Progenitor cell of endocrine pancreas (in vitro differentiated cells): ENCODE results near the gene PDE11A. TPM values are rescaled to one million over a fixed set of nuclear protein-coding genes. Genes with fewer than 3 reads are reported as not detected.

ENCODE experiments used
- DNase-seq: peaks from one replicate; pipeline ENCODE4 v3.0.0; 2021; ENCODE audit warnings: low spot score; ENCODE audit not compliant: unreplicated experiment
- H3K27ac Mint-ChIP-seq: 2 replicates; pipeline ENCODE4 v1.8.0; 2021; ENCODE audit warnings: mild to moderate bottlenecking, moderate library complexity, mixed read lengths
- H3K27me3 Mint-ChIP-seq: 2 replicates; pipeline ENCODE4 v1.8.0; 2021; ENCODE audit warnings: mixed read lengths
- H3K36me3 Mint-ChIP-seq: 2 replicates; pipeline ENCODE4 v1.8.0; 2022; ENCODE audit warnings: mixed read lengths; ENCODE audit not compliant: insufficient read depth
- H3K4me1 Mint-ChIP-seq: 2 replicates; pipeline ENCODE4 v1.8.0; 2021; ENCODE audit warnings: low read depth, mixed read lengths
- H3K4me3 Mint-ChIP-seq: 2 replicates; pipeline ENCODE4 v1.8.0; 2021; ENCODE audit warnings: low read depth, mild to moderate bottlenecking, moderate library complexity, mixed read lengths
- H3K9me3 Mint-ChIP-seq: 2 replicates; pipeline ENCODE4 v1.8.0; 2021; ENCODE audit warnings: low read depth, mixed read lengths
- total RNA-seq: library from RNA; stranded (reverse); gene quantifications from 2 replicates; pipeline ENCODE4 v1.2.1, GENCODE V29; 2021
- TF ChIP-seq, protein P1 (sequence below): fragments of 200-600 bp; sonication (generic); IDR thresholded peaks from one replicate; pipeline ENCODE4 v1.5.0; 2021; ENCODE audit warnings: antibody characterized with exemption, mild to moderate bottlenecking; ENCODE audit not compliant: unreplicated experiment

Gene PDE11A
- total RNA-seq, 1 donor from 2014 or later, result 54.8 TPM

DNA sequence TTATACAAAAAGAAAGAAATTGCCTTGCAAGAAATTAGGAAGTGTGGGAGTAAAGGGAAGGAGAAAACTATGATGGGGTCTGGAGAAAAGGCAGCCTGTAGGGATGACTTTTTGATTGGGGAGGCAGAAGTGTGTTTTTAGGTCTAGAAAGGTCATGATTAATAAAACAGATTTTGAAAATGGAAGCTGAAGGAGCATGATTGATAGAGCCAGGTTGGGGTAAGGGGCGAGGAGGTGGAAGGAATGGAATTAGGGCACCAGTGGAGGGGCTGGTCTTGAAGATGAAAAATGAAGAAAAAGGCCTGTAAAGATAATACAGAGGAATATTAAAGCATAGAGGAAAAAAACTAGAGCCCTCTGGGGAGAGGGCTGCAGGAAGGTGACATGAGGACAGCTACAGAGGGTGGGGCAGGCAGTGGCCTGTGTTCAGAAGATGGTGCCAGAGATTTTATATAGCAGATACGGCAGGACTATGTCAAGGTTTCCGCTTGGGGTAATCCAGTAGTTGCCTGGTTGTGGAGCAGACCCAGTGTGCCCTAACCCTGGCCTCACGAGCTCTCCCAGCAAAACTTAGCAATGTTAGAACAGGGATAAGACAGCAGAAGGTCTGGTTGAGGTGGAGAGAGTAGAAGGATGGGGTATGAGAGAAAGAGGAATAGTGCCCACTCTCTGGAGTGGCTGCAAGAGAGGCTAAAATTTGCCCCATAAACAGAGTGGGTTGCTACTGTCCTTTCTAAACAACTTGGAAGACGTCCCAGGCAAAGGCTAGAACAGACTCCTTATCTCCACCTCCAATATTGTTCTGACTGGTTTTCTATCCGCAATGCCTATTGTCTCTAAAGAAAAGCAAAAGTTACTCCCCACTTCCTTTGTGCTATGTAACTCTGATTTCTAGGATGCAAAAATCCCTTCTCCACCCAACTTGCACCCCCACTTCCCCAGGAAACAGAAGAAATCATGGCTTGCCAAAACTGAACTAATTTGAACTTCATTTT lies 392.7 kb downstream of the PDE11A start:
- H3K9me3 Mint-ChIP-seq, result peaks cover 7% of the 10 kb centered on the region
- TF ChIP-seq, protein P1, sequence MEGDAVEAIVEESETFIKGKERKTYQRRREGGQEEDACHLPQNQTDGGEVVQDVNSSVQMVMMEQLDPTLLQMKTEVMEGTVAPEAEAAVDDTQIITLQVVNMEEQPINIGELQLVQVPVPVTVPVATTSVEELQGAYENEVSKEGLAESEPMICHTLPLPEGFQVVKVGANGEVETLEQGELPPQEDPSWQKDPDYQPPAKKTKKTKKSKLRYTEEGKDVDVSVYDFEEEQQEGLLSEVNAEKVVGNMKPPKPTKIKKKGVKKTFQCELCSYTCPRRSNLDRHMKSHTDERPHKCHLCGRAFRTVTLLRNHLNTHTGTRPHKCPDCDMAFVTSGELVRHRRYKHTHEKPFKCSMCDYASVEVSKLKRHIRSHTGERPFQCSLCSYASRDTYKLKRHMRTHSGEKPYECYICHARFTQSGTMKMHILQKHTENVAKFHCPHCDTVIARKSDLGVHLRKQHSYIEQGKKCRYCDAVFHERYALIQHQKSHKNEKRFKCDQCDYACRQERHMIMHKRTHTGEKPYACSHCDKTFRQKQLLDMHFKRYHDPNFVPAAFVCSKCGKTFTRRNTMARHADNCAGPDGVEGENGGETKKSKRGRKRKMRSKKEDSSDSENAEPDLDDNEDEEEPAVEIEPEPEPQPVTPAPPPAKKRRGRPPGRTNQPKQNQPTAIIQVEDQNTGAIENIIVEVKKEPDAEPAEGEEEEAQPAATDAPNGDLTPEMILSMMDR, result no peak
- H3K4me3 Mint-ChIP-seq, result no peak overlapping the region
- no peaks in the 10 kb centered on the region for H3K27me3 Mint-ChIP-seq
- H3K27ac Mint-ChIP-seq, result no peak overlapping the region
- H3K36me3 Mint-ChIP-seq, result peaks cover 16% of the 10 kb centered on the region
- no peak for DNase-seq
- H3K4me1 Mint-ChIP-seq, result peaks cover 44% of the 10 kb centered on the region

DNA sequence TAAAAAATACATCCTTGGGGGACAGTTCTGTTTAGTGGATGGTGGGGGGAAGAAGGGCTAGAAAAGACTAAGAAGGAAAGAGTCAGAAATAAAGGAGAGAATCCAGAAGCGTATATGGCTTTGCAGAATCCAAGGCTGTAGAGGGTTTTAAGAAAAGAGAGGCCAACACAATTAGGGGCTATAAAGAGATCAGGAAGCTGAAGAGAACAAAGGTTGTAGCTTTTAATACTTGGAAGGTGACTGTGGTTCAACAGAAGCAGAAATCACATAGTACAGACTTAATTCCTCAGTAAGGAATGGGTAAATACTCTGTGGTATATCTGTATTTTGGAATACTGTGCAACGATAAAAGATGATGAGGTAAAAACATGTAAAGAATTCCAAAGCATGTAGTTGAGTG lies 393.6 kb downstream of the PDE11A start:
- Mint-ChIP-seq H3K4me3 (no peak overlapping the region), H3K27ac (no peak overlapping the region), H3K27me3 (no peaks in the 10 kb centered on the region), H3K36me3 (peaks cover 19% of the 10 kb centered on the region), H3K4me1 (peaks cover 38% of the 10 kb centered on the region), H3K9me3 (peaks cover 7% of the 10 kb centered on the region)
- TF ChIP-seq, protein P1, result no peak
- no peak for DNase-seq

GRCh38 chr2:177676636-177677035 lies 395.9 kb downstream of the PDE11A start:
- TF ChIP-seq, protein P1, result no peak

GRCh38 chr2:177675825-177676224 lies 396.8 kb downstream of the PDE11A start:
- Mint-ChIP-seq H3K4me1 (peaks cover 24% of the 10 kb centered on the region), H3K27ac (peak overlapping the region; percentile 78), H3K9me3 (no peaks in the 10 kb centered on the region), H3K27me3 (no peaks in the 10 kb centered on the region), H3K36me3 (peaks cover 24% of the 10 kb centered on the region), H3K4me3 (no peak overlapping the region)
- TF ChIP-seq, protein P1, result no peak
- DNase-seq, result no peak

More at GRCh38 chr2:177676636-177677035, 395.9 kb downstream of the PDE11A start:
- DNase-seq, result no peak
- Mint-ChIP-seq H3K4me3 (no peak overlapping the region), H3K36me3 (peaks cover 23% of the 10 kb centered on the region), H3K27me3 (no peaks in the 10 kb centered on the region), H3K9me3 (no peaks in the 10 kb centered on the region), H3K27ac (peak overlapping the region; percentile 78), H3K4me1 (peaks cover 29% of the 10 kb centered on the region)

DNA sequence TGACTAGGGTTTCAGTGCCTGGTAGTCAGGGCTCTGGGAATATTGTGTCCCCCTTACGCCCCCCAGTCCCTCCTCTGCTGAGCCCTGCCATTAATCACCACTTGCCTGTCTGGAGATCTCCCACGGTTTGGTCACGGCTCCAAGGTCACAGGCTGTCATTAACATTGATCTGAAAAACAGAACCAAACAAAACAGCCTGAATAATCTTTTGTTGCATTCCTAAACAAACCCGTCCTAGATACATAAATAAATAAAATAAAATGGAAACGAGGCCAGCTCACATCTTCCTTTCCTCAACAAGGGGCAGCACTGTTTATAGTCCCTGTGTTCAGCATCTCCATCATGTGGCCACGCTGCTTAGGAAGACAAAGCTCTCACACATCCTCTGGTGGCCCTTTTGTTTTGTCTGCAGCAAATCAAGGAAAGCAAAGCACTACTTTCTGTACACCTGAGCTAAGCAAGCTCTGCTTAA lies 397.2 kb downstream of the PDE11A start:
- H3K36me3 Mint-ChIP-seq, result peaks cover 26% of the 10 kb centered on the region
- H3K27ac Mint-ChIP-seq, result peak overlapping the region; percentile 78
- H3K4me1 Mint-ChIP-seq, result peaks cover 24% of the 10 kb centered on the region
- no peaks in the 10 kb centered on the region for H3K9me3 Mint-ChIP-seq
- no peak for DNase-seq
- H3K4me3 Mint-ChIP-seq, result no peak overlapping the region
- TF ChIP-seq, protein P1, result no peak
- H3K27me3 Mint-ChIP-seq, result no peaks in the 10 kb centered on the region
